Measurements from ENCODE around the gene PHACTR1.

- TF ChIP-seq, protein P1, sequence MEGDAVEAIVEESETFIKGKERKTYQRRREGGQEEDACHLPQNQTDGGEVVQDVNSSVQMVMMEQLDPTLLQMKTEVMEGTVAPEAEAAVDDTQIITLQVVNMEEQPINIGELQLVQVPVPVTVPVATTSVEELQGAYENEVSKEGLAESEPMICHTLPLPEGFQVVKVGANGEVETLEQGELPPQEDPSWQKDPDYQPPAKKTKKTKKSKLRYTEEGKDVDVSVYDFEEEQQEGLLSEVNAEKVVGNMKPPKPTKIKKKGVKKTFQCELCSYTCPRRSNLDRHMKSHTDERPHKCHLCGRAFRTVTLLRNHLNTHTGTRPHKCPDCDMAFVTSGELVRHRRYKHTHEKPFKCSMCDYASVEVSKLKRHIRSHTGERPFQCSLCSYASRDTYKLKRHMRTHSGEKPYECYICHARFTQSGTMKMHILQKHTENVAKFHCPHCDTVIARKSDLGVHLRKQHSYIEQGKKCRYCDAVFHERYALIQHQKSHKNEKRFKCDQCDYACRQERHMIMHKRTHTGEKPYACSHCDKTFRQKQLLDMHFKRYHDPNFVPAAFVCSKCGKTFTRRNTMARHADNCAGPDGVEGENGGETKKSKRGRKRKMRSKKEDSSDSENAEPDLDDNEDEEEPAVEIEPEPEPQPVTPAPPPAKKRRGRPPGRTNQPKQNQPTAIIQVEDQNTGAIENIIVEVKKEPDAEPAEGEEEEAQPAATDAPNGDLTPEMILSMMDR (IDR thresholded peaks at IDR 0.05): no peak
- TF ChIP-seq POLR2A (IDR thresholded peaks at IDR 0.05) (no peak), POLR2AphosphoS5 (IDR thresholded peaks at IDR 0.05) (no peak), EP300 (IDR thresholded peaks at IDR 0.05) (no peak)
Measured at GRCh38 chr6:13113981-13114593, 397.5 kb downstream of the PHACTR1 start.
